Activated T-helper 1 cell treated with anti-CD3 and anti-CD28 coated beads, Interleukin-2, amount 50 U/mL, for 16 hours (primary cell): ENCODE data around the gene GAS7.

Experiments
- DNase-seq, 2 donors: peaks; one replicate each; pipeline ENCODE4 v3.0.0-alpha.2; 2020; ENCODE audit warnings: low read depth in 1 of 2, low spot score in 1 of 2

The GAS7 gene

GRCh38 chr17:10139577-10139976, 58.8 kb downstream of the GAS7 start:
- no peak for DNase-seq

GRCh38 chr17:10136258-10136981, 62.0 kb downstream of the GAS7 start:
- DNase-seq = no peak

GRCh38 chr17:10135539-10136257, 62.7 kb downstream of the GAS7 start:
- no peak for DNase-seq

GRCh38 chr17:10130677-10131076, 67.7 kb downstream of the GAS7 start:
- DNase-seq = no peak

GRCh38 chr17:10130263-10130662, 68.1 kb downstream of the GAS7 start:
- DNase-seq = no peak

GRCh38 chr17:10127819-10128425, 70.5 kb downstream of the GAS7 start:
- no peak for DNase-seq

GRCh38 chr17:10126616-10127501, 71.5 kb downstream of the GAS7 start:
- no peak for DNase-seq

- no peak for DNase-seq
Observed at GRCh38 chr17:10126276-10126615, 72.2 kb downstream of the GAS7 start.

- no peak for DNase-seq
Observed at GRCh38 chr17:10125531-10126275, 72.7 kb downstream of the GAS7 start.

- DNase-seq = no peak
Observed at GRCh38 chr17:10123093-10123492, 75.3 kb downstream of the GAS7 start.

GRCh38 chr17:10121971-10122707, 76.3 kb downstream of the GAS7 start:
- no peak for DNase-seq

- DNase-seq = no peak
Observed at GRCh38 chr17:10120749-10121148, 77.7 kb downstream of the GAS7 start.

GRCh38 chr17:10120109-10120485, 78.3 kb downstream of the GAS7 start:
- DNase-seq = no peak

GRCh38 chr17:10119203-10120108, 79.0 kb downstream of the GAS7 start:
- no peak for DNase-seq

- no peak for DNase-seq
Observed at GRCh38 chr17:10118788-10119130, 79.6 kb downstream of the GAS7 start.

GRCh38 chr17:10117581-10118001, 80.8 kb downstream of the GAS7 start:
- no peak for DNase-seq

GRCh38 chr17:10116753-10117420, 81.5 kb downstream of the GAS7 start:
- no peak for DNase-seq

GRCh38 chr17:10116267-10116666, 82.1 kb downstream of the GAS7 start:
- no peak for DNase-seq

GRCh38 chr17:10115536-10115932, 82.9 kb downstream of the GAS7 start:
- no peak for DNase-seq
